Measurements from ENCODE around the gene MKI67.

GRCh38 chr10:128172756-128173155, 46.5 kb upstream of the MKI67 start:
- TF ChIP-seq FOSL1 (CRISPR knock-in tag; IDR thresholded peaks at IDR 0.05; ENCODE audit: borderline replicate concordance) (no peak), ZNF737 (CRISPR knock-in tag; IDR thresholded peaks at IDR 0.05; ENCODE audit: borderline replicate concordance) (no peak), ZFP41 (CRISPR knock-in tag; IDR thresholded peaks at IDR 0.05; ENCODE audit: borderline replicate concordance) (no peak), EP300 (IDR thresholded peaks at IDR 0.05; ENCODE audit: low read depth in 2 of 2, low read length in 2 of 2) (no peak), EP300 (CRISPR knock-in tag; IDR thresholded peaks at IDR 0.05; ENCODE audit: borderline replicate concordance) (no peak), MIER2 (CRISPR knock-in tag; IDR thresholded peaks at IDR 0.05) (no peak), JUND (CRISPR knock-in tag; IDR thresholded peaks at IDR 0.05) (no peak), ZNF609 (CRISPR knock-in tag; IDR thresholded peaks at IDR 0.05; ENCODE audit: borderline replicate concordance) (no peak), ZC3H4 (CRISPR knock-in tag; IDR thresholded peaks at IDR 0.05; ENCODE audit: borderline replicate concordance) (no peak), ZMYM2 (CRISPR knock-in tag; IDR thresholded peaks at IDR 0.05) (no peak), ZKSCAN1 (IDR thresholded peaks at IDR 0.05; ENCODE audit: low read length) (no peak), CTCF (CRISPR knock-in tag; IDR thresholded peaks at IDR 0.05) (no peak), ZNF639 (CRISPR knock-in tag; conservative IDR thresholded peaks at IDR 0.05) (no peak), BRF2 (CRISPR knock-in tag; IDR thresholded peaks at IDR 0.05) (no peak)
